Keratinocyte (primary cell): Measurements from ENCODE around the gene IL31. TPM values are rescaled to one million over a fixed set of nuclear protein-coding genes. Genes with fewer than 3 reads are reported as not detected.

Experiments
- DNase-seq: peaks from one replicate; pipeline ENCODE4 v3.0.0-alpha.2; 2011; ENCODE audit warnings: low read depth, missing footprints, low spot score
- FAIRE-seq: peaks from 2 replicates; lab custom pipeline; 2011; peaks lifted over from hg19 to GRCh38; lab: Jason Lieb, UNC
- H2AFZ ChIP-seq: 2 replicates; pipeline ENCODE4 v1.6.0; 2012; ENCODE audit warnings: low read length, control low read depth, inconsistent platforms; ENCODE audit not compliant: control insufficient read depth
- H3K27ac ChIP-seq: 2 replicates; pipeline ENCODE4 v1.5.1; 2011; ENCODE audit warnings: low read length; ENCODE audit not compliant: control insufficient read depth, insufficient read depth
- H3K27me3 ChIP-seq: 3 replicates; pipeline ENCODE4 v1.6.0; 2011; ENCODE audit warnings: low read length; ENCODE audit not compliant: control insufficient read depth, insufficient read depth; ENCODE audit errors: extremely low read depth
- H3K36me3 ChIP-seq, 2 experiments: 2 replicates in 1 of 2; 3 replicates in 1 of 2; pipeline ENCODE4 v1.5.1; 2011; ENCODE audit warnings: low read length in 2 of 2, mild to moderate bottlenecking in 1 of 2; ENCODE audit not compliant: control insufficient read depth in 2 of 2, insufficient read depth in 2 of 2; ENCODE audit errors: extremely low read depth in 1 of 2
- H3K4me1 ChIP-seq: 3 replicates; pipeline ENCODE4 v1.5.1; 2011; ENCODE audit warnings: low read length; ENCODE audit not compliant: control insufficient read depth, insufficient read depth; ENCODE audit errors: extremely low read depth
- H3K4me2 ChIP-seq: 3 replicates; pipeline ENCODE4 v1.6.0; 2011; ENCODE audit warnings: low read depth, low read length; ENCODE audit not compliant: control insufficient read depth, insufficient read depth; ENCODE audit errors: extremely low read depth
- H3K4me3 ChIP-seq, 3 experiments: fragments of 200-600 bp in 1 of 3; sonication (generic) in 1 of 3; 2 replicates in 2 of 3; 3 replicates in 1 of 3; pipeline ENCODE4 v1.5.1; 2011 to 2016; ENCODE audit warnings: low read length in 3 of 3, mild to moderate bottlenecking in 3 of 3, control low read depth in 2 of 3, inconsistent platforms in 1 of 3, low read depth in 1 of 3, mixed read lengths in 1 of 3, mixed run types in 1 of 3, moderate library complexity in 1 of 3; ENCODE audit not compliant: control insufficient read depth in 2 of 3, insufficient read depth in 2 of 3; ENCODE audit errors: extremely low read depth in 1 of 3
- H3K79me2 ChIP-seq: 2 replicates; pipeline ENCODE4 v1.6.0; 2012; ENCODE audit warnings: low read length; ENCODE audit not compliant: control insufficient read depth, insufficient read depth
- H3K9ac ChIP-seq: 3 replicates; pipeline ENCODE4 v1.6.0; 2011; ENCODE audit warnings: low read length; ENCODE audit not compliant: control insufficient read depth, insufficient read depth; ENCODE audit errors: extremely low read depth
- H3K9me1 ChIP-seq: 3 replicates; pipeline ENCODE4 v1.6.0; 2011; ENCODE audit warnings: low read length; ENCODE audit not compliant: control insufficient read depth, insufficient read depth; ENCODE audit errors: extremely low read depth
- H3K9me3 ChIP-seq: 2 replicates; pipeline ENCODE4 v1.5.1; 2012; ENCODE audit warnings: low read depth, low read length; ENCODE audit not compliant: control insufficient read depth
- H4K20me1 ChIP-seq: 3 replicates; pipeline ENCODE4 v1.6.0; 2011; ENCODE audit warnings: low read length; ENCODE audit not compliant: control insufficient read depth, insufficient read depth; ENCODE audit errors: extremely low read depth
- CTCF ChIP-seq, 3 experiments: IDR thresholded peaks in 1 of 3; conservative IDR thresholded peaks in 1 of 3; optimal IDR thresholded peaks in 1 of 3; 2 replicates in 2 of 3; 3 replicates in 1 of 3; pipeline versions ENCODE3 to v1.5.1; 2011; ENCODE audit warnings: low read length in 3 of 3, mild to moderate bottlenecking in 3 of 3, moderate library complexity in 2 of 3, control low read depth in 1 of 3, inconsistent platforms in 1 of 3; ENCODE audit not compliant: insufficient read depth in 2 of 3; ENCODE audit errors: extremely low read depth in 1 of 3
- EZH2 ChIP-seq: IDR thresholded peaks from one replicate; pipeline ENCODE4 v1.6.1; 2012; ENCODE audit warnings: inconsistent platforms, mild to moderate bottlenecking, low read length, moderate library complexity
- dilution Hi-C: fragments of 300-500 bp; cut with MboI; formaldehyde crosslinking; loops from one replicate; pipeline ENCODE4 v1.7.0; 2020; ENCODE audit warnings: low sequenced_read_pairs; ENCODE audit not compliant: extremely low pct_ligation_motif_present
- polyA plus RNA-seq, 5 experiments: library from polyadenylated mRNA; depleted of rRNA in 3 of 5; stranded (reverse) in 3 of 5; stranded (forward) in 1 of 5; unstranded in 1 of 5; fragments of >200 nt; gene quantifications; 1 replicate in 1 of 5; 2 replicates in 3 of 5; 3 replicates in 1 of 5; pipeline versions ENCODE4 v1.2.1 to v1.2.3, GENCODE V29; 2011 to 2012; ENCODE audit warnings: missing spikeins in 2 of 5, low read depth in 1 of 5, low replicate concordance in 1 of 5

IL31 gene
- polyA plus RNA-seq, 1 donor (not counting 4 experiments of a cell fraction or from before 2014, with no cell fraction given), result not detected

- no peaks in the 10 kb centered on the region for H3K4me1 ChIP-seq
- no peak overlapping the region for H3K9ac ChIP-seq
- no peaks in the 10 kb centered on the region for H4K20me1 ChIP-seq
- no peaks in the 10 kb centered on the region for H3K36me3 ChIP-seq
- no peak overlapping the region for H2AFZ ChIP-seq
- H3K4me3 ChIP-seq, result no peak overlapping the region
- TF ChIP-seq CTCF (optimal IDR thresholded peaks at IDR 0.05 in 1 of 3, IDR thresholded peaks at IDR 0.05 in 1 of 3, conservative IDR thresholded peaks at IDR 0.05 in 1 of 3; ENCODE audit: extremely low read depth in 1 of 3, insufficient read depth in 2 of 3, low read length in 3 of 3) (no peak), EZH2 (no peak)
- no peak overlapping the region for H3K27ac ChIP-seq
- dilution Hi-C loops, result no loop called here
- DNase-seq (no peak), FAIRE-seq (no peak)
- no peak overlapping the region for H3K4me2 ChIP-seq
- no peaks in the 10 kb centered on the region for H3K79me2 ChIP-seq
- no peaks in the 10 kb centered on the region for H3K27me3 ChIP-seq
- no peaks in the 10 kb centered on the region for H3K9me1 ChIP-seq
- H3K9me3 ChIP-seq, result no peaks in the 10 kb centered on the region
Measured at GRCh38 chr12:122152754-122153153, 21.3 kb downstream of the IL31 start.

- Histone ChIP-seq H3K27me3 (no peaks in the 10 kb centered on the region), H3K36me3 (no peaks in the 10 kb centered on the region), H3K27ac (no peak overlapping the region), H2AFZ (no peak overlapping the region), H3K9me3 (no peaks in the 10 kb centered on the region), H4K20me1 (no peaks in the 10 kb centered on the region), H3K4me3 (no peak overlapping the region), H3K4me1 (no peaks in the 10 kb centered on the region), H3K79me2 (no peaks in the 10 kb centered on the region), H3K4me2 (no peak overlapping the region), H3K9me1 (no peaks in the 10 kb centered on the region), H3K9ac (no peak overlapping the region)
- FAIRE-seq, result no peak
- dilution Hi-C loops, result no loop called here
- DNase-seq, result no peak
- no peak for TF ChIP-seq CTCF (optimal IDR thresholded peaks at IDR 0.05 in 1 of 3, IDR thresholded peaks at IDR 0.05 in 1 of 3, conservative IDR thresholded peaks at IDR 0.05 in 1 of 3; ENCODE audit: extremely low read depth in 1 of 3, insufficient read depth in 2 of 3, low read length in 3 of 3)
- TF ChIP-seq EZH2, result no peak
Measured at GRCh38 chr12:122150127-122150681, 23.8 kb downstream of the IL31 start.
